Tibial nerve (tissue), 4 donors: ENCODE data around the gene OLFM1. TPM values are rescaled to one million over a fixed set of nuclear protein-coding genes. Genes with fewer than 3 reads are reported as not detected.

Source experiments
- DNase-seq, 2 donors: peaks; one replicate each; pipeline ENCODE4 v3.0.0-alpha.2; 2019; ENCODE audit warnings: low spot score in 2 of 2
- H3K27ac ChIP-seq, 4 donors: fragments of 200-600 bp; sonication (generic) in 3 of 4; one replicate each; pipeline ENCODE4 v1.5.1; 2017 to 2019; ENCODE audit warnings: mild to moderate bottlenecking in 1 of 4
- H3K27me3 ChIP-seq, 2 donors: fragments of 200-600 bp; sonication (generic) in 1 of 2; one replicate each; pipeline versions ENCODE4 v1.5.1 to v1.6.0; 2017 to 2019
- H3K36me3 ChIP-seq, 3 donors: fragments of 200-600 bp; sonication (generic); one replicate each; pipeline ENCODE4 v1.5.1; 2018 to 2019
- H3K4me1 ChIP-seq, 4 donors: fragments of 200-600 bp; sonication (generic) in 3 of 4; one replicate each; pipeline ENCODE4 v1.5.1; 2017 to 2019
- H3K4me3 ChIP-seq, 4 donors: fragments of 200-600 bp; sonication (generic) in 3 of 4; one replicate each; pipeline ENCODE4 v1.5.1; 2017 to 2019; ENCODE audit warnings: mild to moderate bottlenecking in 1 of 4, moderate library complexity in 1 of 4
- H3K9me3 ChIP-seq, 4 donors: fragments of 200-600 bp; sonication (generic) in 3 of 4; one replicate each; pipeline ENCODE4 v1.5.1; 2017 to 2019
- EP300 ChIP-seq, 2 donors: sonication (generic); formaldehyde crosslinking; IDR thresholded peaks; one replicate each; pipeline ENCODE4 v1.6.1; 2017; ENCODE audit warnings: antibody characterized with exemption in 2 of 2, mild to moderate bottlenecking in 1 of 2
- POLR2A ChIP-seq, 2 donors: fragments of 450-650 bp; IDR thresholded peaks; one replicate each; pipeline ENCODE4 v1.6.1; 2017; ENCODE audit warnings: antibody characterized with exemption in 2 of 2, mild to moderate bottlenecking in 2 of 2, moderate library complexity in 2 of 2
- WGBS, 2 donors: methylation state at CpG; one replicate each; pipeline ENCODE4 v1.1.5; 2018; 5-methylcytosine and 5-hydroxymethylcytosine counted together
- total RNA-seq, 4 donors: library from RNA; depleted of rRNA; stranded (reverse); fragments of >200 nt; gene quantifications; one replicate each; pipeline ENCODE4 v1.1.0, GENCODE V29; 2016
- TF ChIP-seq, protein P1 (sequence below), 5 experiments: fragments of 200-600 bp in 3 of 5; fragments of 450-650 bp in 2 of 5; sonication (generic) in 3 of 5; IDR thresholded peaks; one replicate each; pipeline ENCODE4 v1.5.1; 2016 to 2019; ENCODE audit warnings: antibody characterized with exemption in 5 of 5, mild to moderate bottlenecking in 3 of 5, moderate library complexity in 2 of 5

The OLFM1 gene
- total RNA-seq, 4 donors from 2014 or later = 30.3 to 63.8 (median 38.3) TPM

DNA sequence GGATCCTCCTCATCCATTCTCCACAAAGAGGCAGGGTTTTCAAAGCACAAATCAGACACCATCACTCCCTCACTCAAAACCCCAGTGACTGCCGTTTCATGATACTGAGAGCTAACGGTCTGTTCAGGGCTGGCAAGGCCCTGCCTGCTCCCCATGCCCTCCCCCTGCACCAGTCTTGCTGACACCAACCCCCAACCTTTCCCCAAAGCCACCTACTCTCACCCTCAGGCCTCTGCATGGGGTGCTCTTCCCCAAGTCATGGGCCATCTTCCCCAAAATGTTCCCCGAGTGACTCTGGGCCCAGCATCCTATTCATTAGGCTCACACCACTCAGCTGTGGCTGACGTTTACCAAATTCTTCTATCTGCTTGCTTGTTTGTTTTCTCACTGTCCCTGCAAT, 21.7 kb upstream of the OLFM1 start:
- WGBS, 2 donors = 62 to 72% methylated on average over 4 of the region's 4 CpGs
- TF ChIP-seq POLR2A (IDR thresholded peaks at IDR 0.05) (no peak), EP300 (IDR thresholded peaks at IDR 0.05) (no peak)
- TF ChIP-seq, protein P1, sequence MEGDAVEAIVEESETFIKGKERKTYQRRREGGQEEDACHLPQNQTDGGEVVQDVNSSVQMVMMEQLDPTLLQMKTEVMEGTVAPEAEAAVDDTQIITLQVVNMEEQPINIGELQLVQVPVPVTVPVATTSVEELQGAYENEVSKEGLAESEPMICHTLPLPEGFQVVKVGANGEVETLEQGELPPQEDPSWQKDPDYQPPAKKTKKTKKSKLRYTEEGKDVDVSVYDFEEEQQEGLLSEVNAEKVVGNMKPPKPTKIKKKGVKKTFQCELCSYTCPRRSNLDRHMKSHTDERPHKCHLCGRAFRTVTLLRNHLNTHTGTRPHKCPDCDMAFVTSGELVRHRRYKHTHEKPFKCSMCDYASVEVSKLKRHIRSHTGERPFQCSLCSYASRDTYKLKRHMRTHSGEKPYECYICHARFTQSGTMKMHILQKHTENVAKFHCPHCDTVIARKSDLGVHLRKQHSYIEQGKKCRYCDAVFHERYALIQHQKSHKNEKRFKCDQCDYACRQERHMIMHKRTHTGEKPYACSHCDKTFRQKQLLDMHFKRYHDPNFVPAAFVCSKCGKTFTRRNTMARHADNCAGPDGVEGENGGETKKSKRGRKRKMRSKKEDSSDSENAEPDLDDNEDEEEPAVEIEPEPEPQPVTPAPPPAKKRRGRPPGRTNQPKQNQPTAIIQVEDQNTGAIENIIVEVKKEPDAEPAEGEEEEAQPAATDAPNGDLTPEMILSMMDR (IDR thresholded peaks at IDR 0.05) = no peak
- Histone ChIP-seq H3K27me3 (peaks cover 0 to 46% of the 10 kb centered on the region in 2 donors), H3K9me3 (peaks cover 0 to 15% (median 0%) of the 10 kb centered on the region in 4 donors), H3K36me3 (no peaks in the 10 kb centered on the region), H3K4me3 (no peak overlapping the region), H3K4me1 (no peaks in the 10 kb centered on the region), H3K27ac (no peak overlapping the region)
- no peak for DNase-seq

DNA sequence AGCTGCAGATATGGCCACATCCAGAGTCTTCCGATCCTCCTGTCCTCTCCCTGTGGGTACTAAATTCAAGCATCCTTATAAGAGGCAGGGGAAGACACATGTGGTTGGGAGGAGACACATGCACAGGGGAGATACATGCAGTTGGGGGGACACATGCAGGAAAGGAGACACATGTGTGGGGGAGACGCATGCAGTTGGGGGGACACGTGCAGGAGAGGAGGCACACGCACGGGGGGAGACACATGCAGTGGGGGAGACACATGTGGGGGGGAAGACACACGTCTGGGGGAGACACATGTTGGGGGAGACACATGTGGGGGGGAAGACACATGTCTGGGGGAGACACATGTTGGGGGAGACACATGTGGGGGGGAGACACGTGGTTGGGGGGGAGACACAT, 21.2 kb upstream of the OLFM1 start:
- Histone ChIP-seq H3K27me3 (peaks cover 0 to 43% of the 10 kb centered on the region in 2 donors), H3K4me3 (no peak overlapping the region)

DNA sequence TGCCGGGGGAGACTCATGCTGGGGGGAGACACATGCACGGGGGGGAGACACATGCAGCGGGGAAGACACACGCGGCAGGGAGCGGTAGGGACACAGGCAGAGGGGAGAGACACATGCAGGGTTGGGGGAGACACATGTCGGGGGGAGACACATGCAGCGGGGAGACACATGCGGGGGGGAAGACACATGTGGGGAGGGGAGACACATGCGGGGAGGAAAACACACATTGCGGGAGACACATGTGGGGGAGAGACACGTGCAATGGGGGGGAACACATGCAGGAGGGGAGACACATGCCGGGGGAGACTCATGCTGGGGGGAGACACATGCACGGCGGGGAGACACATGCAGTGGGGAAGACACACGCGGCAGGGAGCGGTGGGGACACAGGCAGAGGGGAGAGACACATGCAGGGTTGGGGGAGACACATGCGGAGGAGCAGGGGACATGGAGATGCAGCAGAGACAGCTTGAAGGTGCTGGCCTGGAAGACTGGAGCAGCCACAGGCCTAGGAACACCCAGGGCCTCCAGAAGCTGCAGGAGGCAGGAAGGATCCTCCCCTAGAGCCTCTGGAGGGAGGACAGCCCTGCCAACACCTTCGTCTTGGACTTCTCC, 20.3 kb upstream of the OLFM1 start:
- peaks cover 0 to 15% (median 0%) of the 10 kb centered on the region in 4 donors for H3K9me3 ChIP-seq
- H3K27ac ChIP-seq = no peak overlapping the region
- WGBS, 2 donors = 79 to 85% methylated on average over 18 to 19 of the region's 20 CpGs
- H3K4me1 ChIP-seq = no peaks in the 10 kb centered on the region
- no peak for DNase-seq
- TF ChIP-seq, protein P1 (IDR thresholded peaks at IDR 0.05) = no peak
- no peak for TF ChIP-seq POLR2A (IDR thresholded peaks at IDR 0.05)
- TF ChIP-seq EP300 (IDR thresholded peaks at IDR 0.05) = no peak
- no peaks in the 10 kb centered on the region for H3K36me3 ChIP-seq
- H3K27me3 ChIP-seq = peaks cover 0 to 39% of the 10 kb centered on the region in 2 donors
- no peak overlapping the region for H3K4me3 ChIP-seq

More for the DNA sequence above, 21.2 kb upstream of the OLFM1 start:
- Histone ChIP-seq H3K36me3 (no peaks in the 10 kb centered on the region), H3K9me3 (peaks cover 0 to 15% (median 0%) of the 10 kb centered on the region in 4 donors), H3K4me1 (no peaks in the 10 kb centered on the region), H3K27ac (no peak overlapping the region)
- TF ChIP-seq POLR2A (IDR thresholded peaks at IDR 0.05) (no peak), EP300 (IDR thresholded peaks at IDR 0.05) (no peak)
- TF ChIP-seq, protein P1 (IDR thresholded peaks at IDR 0.05) = no peak
- 72 to 76% methylated on average over 7 of the region's 7 CpGs for whole genome bisulfite sequencing, 2 donors
- DNase-seq = no peak

DNA sequence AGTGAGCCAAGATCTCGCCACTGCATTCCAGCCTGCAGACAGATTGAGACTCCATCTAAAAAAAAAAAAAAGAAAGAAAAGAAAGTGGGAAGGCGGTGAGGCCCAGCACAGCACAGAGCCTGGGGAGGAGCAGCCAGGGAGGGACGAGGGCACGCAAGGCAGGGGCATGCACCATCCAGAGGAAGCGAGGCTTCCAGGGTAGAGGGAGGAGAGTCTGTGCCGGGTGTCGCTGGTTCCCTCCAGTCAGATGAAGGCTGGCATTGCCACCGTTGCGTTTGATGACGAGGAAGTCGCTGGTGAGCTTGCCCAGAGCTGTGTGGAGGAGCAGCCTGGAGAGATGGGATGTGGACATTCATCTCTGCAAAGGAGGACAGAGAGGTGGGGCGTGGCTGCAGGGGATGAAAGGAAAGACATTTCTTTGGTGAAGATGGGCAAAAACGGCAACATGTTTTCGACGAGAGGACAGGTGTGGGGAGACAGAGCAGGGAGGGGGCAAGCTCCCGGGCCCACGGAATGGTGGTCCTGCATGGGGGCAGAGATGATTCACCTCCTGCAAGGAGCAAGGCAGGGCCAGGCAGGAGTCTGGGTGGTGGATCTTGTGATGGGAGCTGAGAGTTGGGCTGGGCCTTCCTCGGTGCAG, 18.6 kb upstream of the OLFM1 start:
- H3K4me1 ChIP-seq = no peaks in the 10 kb centered on the region
- H3K27ac ChIP-seq = no peak overlapping the region
- DNase-seq = peak in 1 of 2 donors; percentile 3
- H3K36me3 ChIP-seq = no peaks in the 10 kb centered on the region
- TF ChIP-seq EP300 (IDR thresholded peaks at IDR 0.05) (no peak), POLR2A (IDR thresholded peaks at IDR 0.05) (no peak)
- TF ChIP-seq, protein P1 (IDR thresholded peaks at IDR 0.05) = no peak
- peaks cover 0 to 7% (median 0%) of the 10 kb centered on the region in 4 donors for H3K9me3 ChIP-seq
- WGBS, 2 donors = 79 to 80% methylated on average over 18 of the region's 18 CpGs
- H3K27me3 ChIP-seq = peaks cover 0 to 39% of the 10 kb centered on the region in 2 donors
- no peak overlapping the region for H3K4me3 ChIP-seq

- Histone ChIP-seq H3K4me1 (peaks cover 0 to 3% (median 0%) of the 10 kb centered on the region in 4 donors), H3K27me3 (peaks cover 0 to 39% of the 10 kb centered on the region in 2 donors), H3K36me3 (no peaks in the 10 kb centered on the region), H3K9me3 (no peaks in the 10 kb centered on the region), H3K4me3 (no peak overlapping the region), H3K27ac (no peak overlapping the region)
- 33 to 44% methylated on average over 15 of the region's 15 CpGs for WGBS, 2 donors
- DNase-seq = peak in 1 of 2 donors; percentile 5
- no peak for TF ChIP-seq POLR2A (IDR thresholded peaks at IDR 0.05)
- TF ChIP-seq EP300 (IDR thresholded peaks at IDR 0.05) = no peak
- TF ChIP-seq, protein P1 (IDR thresholded peaks at IDR 0.05) = no peak
These were observed 17.8 kb upstream of the OLFM1 start for GRCh38 chr9:135069558-135070197.
